GM23338 (cell line): ENCODE measurements around the gene TMED10. TPM values are rescaled to one million over a fixed set of nuclear protein-coding genes. Genes with fewer than 3 reads are reported as not detected.

Experiments used
- ATAC-seq: fragments of 200-7000 bp; cut with Tn5 transposase; 3 replicates; pipeline ENCODE4 v1.9.1; 2020
- DNase-seq: peaks from one replicate; pipeline ENCODE4 v3.0.0-alpha.2; 2015; ENCODE audit warnings: low spot score
- H2AFZ ChIP-seq: fragments of 200-600 bp; sonication (generic); 2 replicates; pipeline ENCODE4 v1.8.0; 2016; ENCODE audit warnings: antibody characterized with exemption, mild to moderate bottlenecking, moderate library complexity
- H3F3A ChIP-seq: fragments of 200-600 bp; sonication (generic); replicated peaks from 2 replicates; pipeline ENCODE4 v1.8.0; 2017; ENCODE audit warnings: antibody characterized with exemption, mixed run types, low read depth
- H3K27ac ChIP-seq: fragments of 200-600 bp; sonication (generic); 2 replicates; pipeline ENCODE4 v1.6.1; 2016; ENCODE audit warnings: low read depth
- H3K27me3 ChIP-seq: fragments of 200-600 bp; sonication (generic); 2 replicates; pipeline ENCODE4 v1.8.0; 2016; ENCODE audit warnings: mild to moderate bottlenecking, mixed run types, moderate library complexity; ENCODE audit not compliant: insufficient read depth
- H3K36me3 ChIP-seq: fragments of 200-600 bp; sonication (generic); 2 replicates; pipeline ENCODE4 v1.8.0; 2016; ENCODE audit warnings: mild to moderate bottlenecking; ENCODE audit not compliant: insufficient read depth
- H3K4me1 ChIP-seq: fragments of 200-600 bp; sonication (generic); 2 replicates; pipeline ENCODE4 v1.8.0; 2016; ENCODE audit warnings: mild to moderate bottlenecking, moderate library complexity; ENCODE audit not compliant: insufficient read depth
- H3K4me2 ChIP-seq: fragments of 200-600 bp; sonication (generic); 2 replicates; pipeline ENCODE4 v1.7.1; 2017; ENCODE audit warnings: mixed run types
- H3K4me3 ChIP-seq: fragments of 200-600 bp; sonication (generic); 2 replicates; pipeline ENCODE4 v1.6.1; 2016; ENCODE audit warnings: mixed run types
- H3K79me2 ChIP-seq: fragments of 200-600 bp; sonication (generic); replicated peaks from 2 replicates; pipeline ENCODE4 v1.8.0; 2017; ENCODE audit warnings: mild to moderate bottlenecking; ENCODE audit not compliant: insufficient read depth
- H3K9me2 ChIP-seq: fragments of 200-600 bp; sonication (generic); 2 replicates; pipeline ENCODE4 v1.8.0; 2017; ENCODE audit not compliant: insufficient read depth
- H4K20me1 ChIP-seq: fragments of 200-600 bp; sonication (generic); replicated peaks from 2 replicates; pipeline ENCODE4 v1.8.0; 2017; ENCODE audit warnings: mild to moderate bottlenecking; ENCODE audit not compliant: insufficient read depth
- H3K27ac Mint-ChIP-seq: 2 replicates; pipeline ENCODE4 v1.8.0; 2020; ENCODE audit warnings: inconsistent platforms, mild to moderate bottlenecking, moderate library complexity, mixed read lengths
- H3K27me3 Mint-ChIP-seq: 3 replicates; pipeline ENCODE4 v1.8.0; 2022; ENCODE audit warnings: low read depth, mild to moderate bottlenecking, moderate library complexity, mixed read lengths, inconsistent platforms; ENCODE audit not compliant: insufficient read depth, poor library complexity
- H3K36me3 Mint-ChIP-seq: 3 replicates; pipeline ENCODE4 v1.8.0; 2021; ENCODE audit warnings: low read depth, mild to moderate bottlenecking, inconsistent platforms, moderate library complexity, mixed read lengths
- H3K4me1 Mint-ChIP-seq: 3 replicates; pipeline ENCODE4 v1.8.0; 2020; ENCODE audit warnings: mild to moderate bottlenecking, inconsistent platforms, mixed read lengths
- H3K4me3 Mint-ChIP-seq: 3 replicates; pipeline ENCODE4 v1.8.0; 2021; ENCODE audit warnings: moderate library complexity, mild to moderate bottlenecking, inconsistent platforms, mixed read lengths
- H3K9me3 Mint-ChIP-seq: 3 replicates; pipeline ENCODE4 v1.8.0; 2020; ENCODE audit warnings: moderate library complexity, mild to moderate bottlenecking, inconsistent platforms, mixed read lengths
- EZH2 ChIP-seq: fragments of 200-600 bp; sonication (generic); IDR thresholded peaks from one replicate; pipeline ENCODE4 v1.8.0; 2017; ENCODE audit warnings: antibody characterized with exemption, mild to moderate bottlenecking, low read depth; ENCODE audit not compliant: unreplicated experiment
- EZH2phosphoT487 ChIP-seq: fragments of 200-600 bp; sonication (generic); IDR thresholded peaks from one replicate; pipeline ENCODE4 v1.8.1; 2018; ENCODE audit warnings: antibody characterized with exemption; ENCODE audit not compliant: unreplicated experiment
- JUNB ChIP-seq: IDR thresholded peaks from one replicate; pipeline ENCODE4 v1.6.1; 2016; ENCODE audit warnings: antibody characterized with exemption; ENCODE audit not compliant: unreplicated experiment
- NANOG ChIP-seq: IDR thresholded peaks from 2 replicates; pipeline ENCODE4 v1.6.1; 2016; ENCODE audit warnings: antibody characterized with exemption, borderline replicate concordance
- POLR2AphosphoS5 ChIP-seq: IDR thresholded peaks from 2 replicates; pipeline ENCODE4 v1.6.1; 2016; ENCODE audit warnings: antibody characterized with exemption, low read depth
- STAT1 ChIP-seq: IDR thresholded peaks from one replicate; pipeline ENCODE4 v1.6.1; 2016; ENCODE audit warnings: antibody characterized with exemption; ENCODE audit not compliant: unreplicated experiment
- ZNF114 ChIP-seq: fragments of 250-450 bp; sonication (Bioruptor Pico); IDR thresholded peaks from 2 replicates; pipeline ENCODE4 v1.5.0; 2020; ENCODE audit warnings: mild to moderate bottlenecking, moderate library complexity
- ZNF331 ChIP-seq: fragments of 250-450 bp; sonication (Bioruptor Pico); IDR thresholded peaks from 2 replicates; pipeline ENCODE4 v1.5.0; 2020; ENCODE audit warnings: low read depth, mild to moderate bottlenecking, moderate library complexity
- ZNF462 ChIP-seq: fragments of 250-450 bp; sonication (Bioruptor Pico); IDR thresholded peaks from 2 replicates; pipeline ENCODE4 v1.5.0; 2020; ENCODE audit warnings: mild to moderate bottlenecking, moderate library complexity
- polyA plus RNA-seq: library from polyadenylated mRNA; unstranded; fragments of >200 nt; fragmentation: Nextera tagmentation; extraction: Ambion mirVana; gene quantifications from 2 replicates; pipeline ENCODE4 v1.2.1, GENCODE V29; 2016
- total RNA-seq: library from RNA; depleted of rRNA; stranded (reverse); fragments of >200 nt; shearing (Covaris generic); gene quantifications from 2 replicates; pipeline ENCODE4 v1.2.3, GENCODE V29; 2014
- TF ChIP-seq, protein P1 (sequence below), 2 experiments: fragments of 200-600 bp in 1 of 2; sonication (generic) in 1 of 2; conservative IDR thresholded peaks; 2 replicates each; pipeline versions ENCODE4 v1.5.1 to v1.6.1; 2016 to 2017; ENCODE audit warnings: antibody characterized with exemption in 2 of 2, low read depth in 2 of 2, mild to moderate bottlenecking in 2 of 2, moderate library complexity in 1 of 2
- TF ChIP-seq, protein P2 (sequence below): IDR thresholded peaks from 2 replicates; pipeline ENCODE4 v1.6.1; 2016; ENCODE audit warnings: antibody characterized with exemption
- TF ChIP-seq, protein P3 (sequence below): IDR thresholded peaks from one replicate; pipeline ENCODE4 v1.6.1; 2018; ENCODE audit warnings: antibody characterized with exemption; ENCODE audit not compliant: unreplicated experiment

TMED10 gene
- total and polyA plus RNA-seq, 2 experiments from 2014 or later, result 180 to 196 TPM

DNA sequence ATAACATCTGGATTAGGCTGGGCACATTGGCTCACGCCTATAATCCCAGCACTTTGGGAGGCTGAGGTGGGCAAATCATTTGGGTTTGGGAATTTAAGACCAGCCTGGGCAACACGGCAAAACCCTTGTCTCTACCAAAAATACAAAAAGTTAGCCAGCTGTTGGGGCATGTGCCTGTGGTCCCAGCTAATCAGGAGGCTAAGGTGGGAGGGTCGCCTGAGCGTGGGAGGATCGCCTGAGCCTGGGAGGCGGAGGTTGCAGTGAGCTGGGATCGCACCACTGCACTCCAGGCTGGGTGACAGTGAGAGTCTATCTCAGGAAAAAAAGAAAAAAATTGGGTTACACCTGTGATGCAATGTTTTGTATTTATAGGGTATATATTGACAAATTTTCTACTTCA is 54.9 kb downstream of the TMED10 start:
- Histone ChIP-seq H3K9me2 (no peaks in the 10 kb centered on the region), H3K27ac (no peak overlapping the region), H3K4me2 (no peak overlapping the region), H3K36me3 (no peaks in the 10 kb centered on the region), H3K4me3 (no peak overlapping the region), H3K27me3 (no peaks in the 10 kb centered on the region), H2AFZ (no peak overlapping the region), H3K79me2 (peaks cover 8% of the 10 kb centered on the region), H3K4me1 (peaks cover 7% of the 10 kb centered on the region), H3F3A (no peaks in the 10 kb centered on the region), H4K20me1 (no peaks in the 10 kb centered on the region; the same call in 1 of the 2 replicates)
- H3K27ac Mint-ChIP-seq, result no peak overlapping the region
- H3K9me3 Mint-ChIP-seq, result no peaks in the 10 kb centered on the region
- DNase-seq, result no peak
- no peak for ATAC-seq
- peaks cover 14% of the 10 kb centered on the region for H3K4me1 Mint-ChIP-seq
- H3K27me3 Mint-ChIP-seq, result no peaks in the 10 kb centered on the region
- TF ChIP-seq ZNF462 (CRISPR knock-in tag), result no peak
- no peak for TF ChIP-seq EZH2phosphoT487
- TF ChIP-seq, protein P1, sequence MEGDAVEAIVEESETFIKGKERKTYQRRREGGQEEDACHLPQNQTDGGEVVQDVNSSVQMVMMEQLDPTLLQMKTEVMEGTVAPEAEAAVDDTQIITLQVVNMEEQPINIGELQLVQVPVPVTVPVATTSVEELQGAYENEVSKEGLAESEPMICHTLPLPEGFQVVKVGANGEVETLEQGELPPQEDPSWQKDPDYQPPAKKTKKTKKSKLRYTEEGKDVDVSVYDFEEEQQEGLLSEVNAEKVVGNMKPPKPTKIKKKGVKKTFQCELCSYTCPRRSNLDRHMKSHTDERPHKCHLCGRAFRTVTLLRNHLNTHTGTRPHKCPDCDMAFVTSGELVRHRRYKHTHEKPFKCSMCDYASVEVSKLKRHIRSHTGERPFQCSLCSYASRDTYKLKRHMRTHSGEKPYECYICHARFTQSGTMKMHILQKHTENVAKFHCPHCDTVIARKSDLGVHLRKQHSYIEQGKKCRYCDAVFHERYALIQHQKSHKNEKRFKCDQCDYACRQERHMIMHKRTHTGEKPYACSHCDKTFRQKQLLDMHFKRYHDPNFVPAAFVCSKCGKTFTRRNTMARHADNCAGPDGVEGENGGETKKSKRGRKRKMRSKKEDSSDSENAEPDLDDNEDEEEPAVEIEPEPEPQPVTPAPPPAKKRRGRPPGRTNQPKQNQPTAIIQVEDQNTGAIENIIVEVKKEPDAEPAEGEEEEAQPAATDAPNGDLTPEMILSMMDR (conservative IDR thresholded peaks at IDR 0.05; ENCODE audit: low read depth in 2 of 2), result no peak
- no peak for TF ChIP-seq EZH2
- TF ChIP-seq ZNF114 (CRISPR knock-in tag), result no peak
- no peak for TF ChIP-seq ZNF331
- TF ChIP-seq, protein P2, sequence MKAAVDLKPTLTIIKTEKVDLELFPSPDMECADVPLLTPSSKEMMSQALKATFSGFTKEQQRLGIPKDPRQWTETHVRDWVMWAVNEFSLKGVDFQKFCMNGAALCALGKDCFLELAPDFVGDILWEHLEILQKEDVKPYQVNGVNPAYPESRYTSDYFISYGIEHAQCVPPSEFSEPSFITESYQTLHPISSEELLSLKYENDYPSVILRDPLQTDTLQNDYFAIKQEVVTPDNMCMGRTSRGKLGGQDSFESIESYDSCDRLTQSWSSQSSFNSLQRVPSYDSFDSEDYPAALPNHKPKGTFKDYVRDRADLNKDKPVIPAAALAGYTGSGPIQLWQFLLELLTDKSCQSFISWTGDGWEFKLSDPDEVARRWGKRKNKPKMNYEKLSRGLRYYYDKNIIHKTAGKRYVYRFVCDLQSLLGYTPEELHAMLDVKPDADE, result no peak
- no peak for TF ChIP-seq STAT1
- TF ChIP-seq POLR2AphosphoS5, result no peak
- TF ChIP-seq JUNB, result no peak
- no peak for TF ChIP-seq NANOG
- TF ChIP-seq, protein P3, sequence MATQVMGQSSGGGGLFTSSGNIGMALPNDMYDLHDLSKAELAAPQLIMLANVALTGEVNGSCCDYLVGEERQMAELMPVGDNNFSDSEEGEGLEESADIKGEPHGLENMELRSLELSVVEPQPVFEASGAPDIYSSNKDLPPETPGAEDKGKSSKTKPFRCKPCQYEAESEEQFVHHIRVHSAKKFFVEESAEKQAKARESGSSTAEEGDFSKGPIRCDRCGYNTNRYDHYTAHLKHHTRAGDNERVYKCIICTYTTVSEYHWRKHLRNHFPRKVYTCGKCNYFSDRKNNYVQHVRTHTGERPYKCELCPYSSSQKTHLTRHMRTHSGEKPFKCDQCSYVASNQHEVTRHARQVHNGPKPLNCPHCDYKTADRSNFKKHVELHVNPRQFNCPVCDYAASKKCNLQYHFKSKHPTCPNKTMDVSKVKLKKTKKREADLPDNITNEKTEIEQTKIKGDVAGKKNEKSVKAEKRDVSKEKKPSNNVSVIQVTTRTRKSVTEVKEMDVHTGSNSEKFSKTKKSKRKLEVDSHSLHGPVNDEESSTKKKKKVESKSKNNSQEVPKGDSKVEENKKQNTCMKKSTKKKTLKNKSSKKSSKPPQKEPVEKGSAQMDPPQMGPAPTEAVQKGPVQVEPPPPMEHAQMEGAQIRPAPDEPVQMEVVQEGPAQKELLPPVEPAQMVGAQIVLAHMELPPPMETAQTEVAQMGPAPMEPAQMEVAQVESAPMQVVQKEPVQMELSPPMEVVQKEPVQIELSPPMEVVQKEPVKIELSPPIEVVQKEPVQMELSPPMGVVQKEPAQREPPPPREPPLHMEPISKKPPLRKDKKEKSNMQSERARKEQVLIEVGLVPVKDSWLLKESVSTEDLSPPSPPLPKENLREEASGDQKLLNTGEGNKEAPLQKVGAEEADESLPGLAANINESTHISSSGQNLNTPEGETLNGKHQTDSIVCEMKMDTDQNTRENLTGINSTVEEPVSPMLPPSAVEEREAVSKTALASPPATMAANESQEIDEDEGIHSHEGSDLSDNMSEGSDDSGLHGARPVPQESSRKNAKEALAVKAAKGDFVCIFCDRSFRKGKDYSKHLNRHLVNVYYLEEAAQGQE, result no peak
- peaks cover 24% of the 10 kb centered on the region for H3K36me3 Mint-ChIP-seq
- H3K4me3 Mint-ChIP-seq, result no peak overlapping the region
